Neuronal stem cell (in vitro differentiated cells): Measurements from ENCODE around the gene TAC3.
A peak's percentile ranks its signal among the peaks of the same experiment; 100 is the strongest.

ENCODE experiments used
- DNase-seq: peaks from one replicate; pipeline ENCODE4 v3.0.0-alpha.2; 2013; ENCODE audit warnings: low spot score
- H2AFZ ChIP-seq: one replicate; pipeline ENCODE4 v1.6.1; 2013; ENCODE audit warnings: mild to moderate bottlenecking, low read length, inconsistent platforms
- H2AK5ac ChIP-seq: 2 replicates; pipeline ENCODE4 v1.6.1; 2013; ENCODE audit warnings: low read depth, mild to moderate bottlenecking, inconsistent platforms, low read length, moderate library complexity, mixed read lengths
- H2BK120ac ChIP-seq: 2 replicates; pipeline ENCODE4 v1.6.1; 2013; ENCODE audit warnings: low read depth, mild to moderate bottlenecking, inconsistent platforms, low read length, moderate library complexity, mixed read lengths
- H2BK12ac ChIP-seq: one replicate; pipeline ENCODE4 v1.6.1; 2013; ENCODE audit warnings: low read length, inconsistent platforms
- H2BK15ac ChIP-seq: 2 replicates; pipeline ENCODE4 v1.6.1; 2013; ENCODE audit warnings: mild to moderate bottlenecking, low read length, inconsistent platforms, mixed read lengths
- H2BK5ac ChIP-seq: one replicate; pipeline ENCODE4 v1.6.1; 2013; ENCODE audit warnings: inconsistent platforms, mild to moderate bottlenecking, low read length, moderate library complexity
- H3K14ac ChIP-seq: one replicate; pipeline ENCODE4 v1.6.1; 2013; ENCODE audit warnings: low read length, inconsistent platforms
- H3K18ac ChIP-seq: 2 replicates; pipeline ENCODE4 v1.6.1; 2013; ENCODE audit warnings: low read length, inconsistent platforms
- H3K23ac ChIP-seq: 2 replicates; pipeline ENCODE4 v1.6.1; 2013; ENCODE audit warnings: low read depth, mild to moderate bottlenecking, mixed read lengths, low read length, inconsistent platforms; ENCODE audit not compliant: poor library complexity
- H3K27ac ChIP-seq: replicated peaks from 3 replicates; pipeline ENCODE4 v1.5.1; 2013; ENCODE audit warnings: low read length, inconsistent platforms
- H3K27me3 ChIP-seq, 3 experiments: 2 replicates each; pipeline ENCODE4 v1.6.1; 2013; ENCODE audit warnings: low read length in 3 of 3, mild to moderate bottlenecking in 2 of 3, inconsistent platforms in 1 of 3, low read depth in 1 of 3, mixed read lengths in 1 of 3, moderate library complexity in 1 of 3; ENCODE audit not compliant: control insufficient read depth in 3 of 3, insufficient read depth in 3 of 3
- H3K36me3 ChIP-seq, 2 donors: replicated peaks in 1 of 2; 2 replicates each; pipeline ENCODE4 v1.6.1; 2013; ENCODE audit warnings: low read length in 2 of 2; ENCODE audit not compliant: control insufficient read depth in 2 of 2, insufficient read depth in 2 of 2
- H3K4ac ChIP-seq: 2 replicates; pipeline ENCODE4 v1.6.1; 2013; ENCODE audit warnings: inconsistent platforms, mild to moderate bottlenecking, low read length, moderate library complexity
- H3K4me1 ChIP-seq, 2 donors: 1 replicate in 1 of 2; 2 replicates in 1 of 2; pipeline ENCODE4 v1.6.1; 2013; ENCODE audit warnings: low read length in 2 of 2, low read depth in 1 of 2; ENCODE audit not compliant: control insufficient read depth in 2 of 2, insufficient read depth in 1 of 2
- H3K4me2 ChIP-seq: one replicate; pipeline ENCODE4 v1.6.1; 2013; ENCODE audit warnings: mild to moderate bottlenecking, low read length, inconsistent platforms; ENCODE audit not compliant: insufficient read depth, poor library complexity, severe bottlenecking
- H3K4me3 ChIP-seq, 2 donors: 2 replicates each; pipeline ENCODE4 v1.5.1; 2013; ENCODE audit warnings: low read length in 2 of 2, mild to moderate bottlenecking in 2 of 2, inconsistent platforms in 1 of 2, moderate library complexity in 1 of 2
- H3K79me1 ChIP-seq: one replicate; pipeline ENCODE4 v1.6.1; 2013; ENCODE audit warnings: low read depth, mild to moderate bottlenecking, inconsistent platforms, low read length, moderate library complexity
- H3K9ac ChIP-seq: one replicate; pipeline ENCODE4 v1.6.1; 2013; ENCODE audit warnings: mild to moderate bottlenecking, low read depth, low read length, inconsistent platforms; ENCODE audit not compliant: poor library complexity
- H3K9me3 ChIP-seq, 2 donors: replicated peaks in 1 of 2; 2 replicates each; pipeline versions ENCODE3 to v1.6.1; 2013; ENCODE audit warnings: low read length in 2 of 2, mild to moderate bottlenecking in 2 of 2, inconsistent platforms in 1 of 2, low read depth in 1 of 2, mixed read lengths in 1 of 2, moderate library complexity in 1 of 2; ENCODE audit not compliant: control insufficient read depth in 2 of 2, insufficient read depth in 1 of 2
- H4K8ac ChIP-seq: one replicate; pipeline ENCODE4 v1.6.1; 2013; ENCODE audit warnings: low read depth, mild to moderate bottlenecking, inconsistent platforms, low read length, moderate library complexity
- H4K91ac ChIP-seq: one replicate; pipeline ENCODE4 v1.6.1; 2013; ENCODE audit warnings: low read length, low read depth, mild to moderate bottlenecking, inconsistent platforms; ENCODE audit not compliant: poor library complexity
- WGBS, 2 donors: extraction: QIAGEN DNeasy Blood & Tissue Kit; methylation state at CpG; one replicate each; pipeline ENCODE4 v1.1.7; 2013; ENCODE audit warnings: missing lambda C conversion rate in 2 of 2, mixed read lengths in 1 of 2; ENCODE audit not compliant: insufficient read length in 2 of 2, insufficient replicate concordance in 1 of 2; ENCODE audit errors: extremely low coverage in 2 of 2; 5-methylcytosine and 5-hydroxymethylcytosine counted together

TAC3 gene

GRCh38 chr12:57037264-57037663, 20.9 kb upstream of the TAC3 start:
- no peak overlapping the region for H2BK12ac ChIP-seq

GRCh38 chr12:57033431-57033830, 17.1 kb upstream of the TAC3 start:
- no peak overlapping the region for H3K14ac ChIP-seq
- H3K27ac ChIP-seq: no peak overlapping the region
- no peak overlapping the region for H2BK5ac ChIP-seq
- H3K4me3 ChIP-seq: no peak overlapping the region
- no peak overlapping the region for H3K23ac ChIP-seq
- no peaks in the 10 kb centered on the region for H3K79me1 ChIP-seq
- H3K27me3 ChIP-seq: peaks cover 0 to 43% (median 0%) of the 10 kb centered on the region in 3 experiments
- no peak overlapping the region for H2AK5ac ChIP-seq
- no peaks in the 10 kb centered on the region for H3K9me3 ChIP-seq
- no peaks in the 10 kb centered on the region for H3K36me3 ChIP-seq
- no peak overlapping the region for H2BK15ac ChIP-seq
- no CpG with 5 or more reads among the region's 3 CpGs for WGBS, 2 donors
- no peak overlapping the region for H3K18ac ChIP-seq
- H3K4me2 ChIP-seq: no peak overlapping the region
- peaks cover 7 to 10% of the 10 kb centered on the region in 2 donors for H3K4me1 ChIP-seq
- H2BK12ac ChIP-seq: no peak overlapping the region
- H2BK120ac ChIP-seq: no peak overlapping the region
- no peak overlapping the region for H4K8ac ChIP-seq
- H3K4ac ChIP-seq: no peak overlapping the region
- H3K9ac ChIP-seq: no peak overlapping the region
- no peak for DNase-seq
- no peak overlapping the region for H2AFZ ChIP-seq
- H4K91ac ChIP-seq: no peak overlapping the region

More at GRCh38 chr12:57037264-57037663, 20.9 kb upstream of the TAC3 start:
- H3K23ac ChIP-seq: no peak overlapping the region
- H4K8ac ChIP-seq: no peak overlapping the region
- no peak for DNase-seq
- no peaks in the 10 kb centered on the region for H3K9me3 ChIP-seq
- no peak overlapping the region for H3K4me2 ChIP-seq
- H3K18ac ChIP-seq: no peak overlapping the region
- no peak overlapping the region for H2BK120ac ChIP-seq
- H3K27me3 ChIP-seq: peaks cover 0 to 67% (median 0%) of the 10 kb centered on the region in 3 experiments
- no peak overlapping the region for H3K4me3 ChIP-seq
- no peak overlapping the region for H3K9ac ChIP-seq
- H2BK15ac ChIP-seq: no peak overlapping the region
- H3K14ac ChIP-seq: no peak overlapping the region
- H3K79me1 ChIP-seq: no peaks in the 10 kb centered on the region
- no peak overlapping the region for H3K27ac ChIP-seq
- H2AFZ ChIP-seq: no peak overlapping the region
- no peak overlapping the region for H4K91ac ChIP-seq
- H3K4me1 ChIP-seq: peaks cover 0 to 1% of the 10 kb centered on the region in 2 donors
- no peak overlapping the region for H2AK5ac ChIP-seq
- WGBS, 2 donors: no CpG with 5 or more reads among the region's 3 CpGs
- H2BK5ac ChIP-seq: no peak overlapping the region
- no peaks in the 10 kb centered on the region for H3K36me3 ChIP-seq
- no peak overlapping the region for H3K4ac ChIP-seq

- Histone ChIP-seq H3K79me1 (no peaks in the 10 kb centered on the region), H3K18ac (peak overlapping the region; percentile 1), H2BK5ac (no peak overlapping the region), H2BK120ac (no peak overlapping the region), H3K9ac (no peak overlapping the region), H3K27ac (no peak overlapping the region), H2BK12ac (no peak overlapping the region), H3K9me3 (no peaks in the 10 kb centered on the region), H4K8ac (no peak overlapping the region), H3K4ac (no peak overlapping the region), H2AK5ac (no peak overlapping the region), H2BK15ac (no peak overlapping the region), H3K4me2 (no peak overlapping the region), H3K27me3 (peaks cover 0 to 41% (median 0%) of the 10 kb centered on the region in 3 experiments), H3K36me3 (no peaks in the 10 kb centered on the region), H3K4me3 (no peak overlapping the region), H2AFZ (peak overlapping the region; percentile 60), H3K4me1 (peaks cover 7 to 15% of the 10 kb centered on the region in 2 donors), H3K23ac (no peak overlapping the region), H4K91ac (no peak overlapping the region), H3K14ac (no peak overlapping the region)
- DNase-seq: no peak
- WGBS, 2 donors: no CpG with 5 or more reads among the region's 7 CpGs
Observed at GRCh38 chr12:57031789-57032188, 15.5 kb upstream of the TAC3 start.

GRCh38 chr12:57031138-57031725, 14.9 kb upstream of the TAC3 start:
- Histone ChIP-seq H3K79me1 (no peaks in the 10 kb centered on the region), H2BK120ac (no peak overlapping the region), H3K4me2 (no peak overlapping the region), H2BK12ac (no peak overlapping the region), H3K23ac (no peak overlapping the region), H3K4me3 (no peak overlapping the region), H4K8ac (no peak overlapping the region), H3K4ac (no peak overlapping the region), H3K9me3 (no peaks in the 10 kb centered on the region), H3K4me1 (peaks cover 7 to 13% of the 10 kb centered on the region in 2 donors), H4K91ac (no peak overlapping the region), H3K9ac (no peak overlapping the region), H2BK15ac (no peak overlapping the region), H3K27ac (no peak overlapping the region), H2BK5ac (no peak overlapping the region), H3K18ac (no peak overlapping the region), H3K14ac (no peak overlapping the region), H3K27me3 (peaks cover 0 to 41% (median 0%) of the 10 kb centered on the region in 3 experiments), H3K36me3 (no peaks in the 10 kb centered on the region), H2AK5ac (no peak overlapping the region), H2AFZ (peak overlapping the region; percentile 60)
- no peak for DNase-seq
- no CpG with 5 or more reads among the region's 2 CpGs for WGBS, 2 donors
